Activated CD8-positive, alpha-beta memory T cell treated with anti-CD3 and anti-CD28 coated beads, Interleukin-2, amount 50 U/mL, for 1 hour (primary cell): ENCODE measurements around the gene RPS4Y2.

Experiments used
- DNase-seq: peaks from one replicate; pipeline ENCODE4 v3.0.0-alpha.2; 2020; ENCODE audit errors: extremely low read depth

Gene RPS4Y2

DNA sequence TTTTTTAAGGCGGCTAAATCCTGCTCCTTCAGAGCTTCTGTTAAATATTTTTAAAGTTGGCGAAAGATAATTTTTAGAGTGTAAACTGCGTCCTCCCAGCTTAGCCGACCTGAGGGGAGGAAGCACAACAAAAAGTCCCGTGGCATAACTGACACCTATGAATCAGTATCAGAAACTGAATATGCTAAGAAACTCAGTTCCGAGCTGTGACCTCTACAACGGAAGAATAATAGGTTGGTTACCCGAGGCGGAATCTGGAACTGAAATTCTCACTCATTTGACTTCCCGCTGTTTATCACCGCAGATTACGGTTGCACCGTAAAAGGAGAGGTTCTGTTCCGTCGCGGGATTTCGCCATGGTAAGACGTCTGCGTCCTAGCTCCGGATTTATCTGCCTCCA is at the start of gene RPS4Y2:
Gene RPS4Y2, plus strand, starts transcription at position 301 of the 400 bp plus-strand sequence. Its CDS starts 56 bp downstream, at position 357.
- no peak for DNase-seq

DNA sequence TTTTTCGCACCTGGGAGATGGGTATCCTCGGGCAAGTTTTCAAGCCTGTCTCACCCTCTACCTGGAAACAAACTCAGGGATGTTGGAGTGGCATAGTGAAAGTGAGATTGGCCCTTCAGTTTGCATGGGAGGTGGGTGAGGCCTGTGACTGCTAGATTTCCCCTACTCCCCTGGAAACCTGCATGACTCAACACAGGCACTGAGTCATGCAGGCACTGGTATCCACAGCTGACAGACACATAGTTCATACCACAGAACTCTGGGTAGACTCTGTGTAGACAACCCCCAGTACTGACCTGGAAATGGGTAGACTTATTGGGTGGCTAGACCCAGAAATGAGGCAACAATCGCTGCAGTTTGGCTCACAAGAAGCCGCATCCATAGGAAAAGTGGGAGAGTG is 41.5 kb upstream of the RPS4Y2 start:
- DNase-seq = no peak

DNA sequence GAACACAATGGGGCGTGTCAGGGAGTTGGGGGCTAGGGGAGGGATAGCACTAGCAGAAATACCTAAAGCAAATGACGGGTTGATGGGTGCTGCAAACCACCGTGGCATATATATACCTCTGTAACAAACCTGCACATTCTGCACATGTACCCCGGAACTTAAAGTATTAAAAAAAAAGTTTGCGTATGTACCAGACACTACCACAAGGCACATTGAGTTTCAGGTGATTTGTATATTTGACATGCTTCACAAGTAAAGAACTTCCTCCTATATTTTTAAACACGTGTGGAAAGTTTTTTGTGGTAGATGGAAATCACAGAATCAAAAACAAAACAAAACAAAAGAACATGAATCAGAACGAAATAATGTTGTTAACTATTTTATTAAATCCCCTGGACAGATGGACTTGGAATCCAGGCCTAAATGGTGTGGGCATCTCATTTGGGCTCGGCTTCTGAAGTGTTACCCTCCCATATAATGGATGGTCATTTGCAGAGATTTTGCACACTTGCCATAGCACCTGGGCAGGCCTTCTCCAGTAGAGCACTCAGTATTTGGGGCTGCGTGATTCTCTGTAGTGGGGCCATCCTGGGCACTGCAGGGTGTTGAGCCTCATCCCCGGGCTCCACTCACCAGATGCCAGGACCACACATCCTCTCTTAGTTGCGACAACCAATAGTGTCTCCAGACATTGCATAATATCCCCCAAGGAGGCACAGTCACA is 29.6 kb upstream of the RPS4Y2 start:
- no peak for DNase-seq

DNA sequence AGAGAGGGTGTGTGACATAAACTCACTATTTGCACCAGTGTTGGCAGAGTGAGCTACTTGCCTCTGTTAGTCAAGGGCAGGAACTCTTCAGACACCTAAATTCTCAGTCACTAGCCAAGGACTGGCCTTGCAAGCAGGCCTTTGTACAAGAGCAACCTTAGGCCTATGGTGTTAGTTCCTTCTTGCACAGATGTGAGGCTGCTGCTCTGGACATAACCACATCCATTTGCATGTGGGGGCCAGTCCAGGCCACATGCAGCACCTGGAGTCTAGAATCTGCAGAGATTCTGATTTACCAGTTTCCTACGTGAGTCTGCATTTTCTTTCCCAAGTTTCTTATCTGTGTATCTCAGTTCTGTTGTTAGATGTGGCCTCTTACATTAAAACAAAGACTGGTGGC is 20.7 kb upstream of the RPS4Y2 start:
- no peak for DNase-seq

DNA sequence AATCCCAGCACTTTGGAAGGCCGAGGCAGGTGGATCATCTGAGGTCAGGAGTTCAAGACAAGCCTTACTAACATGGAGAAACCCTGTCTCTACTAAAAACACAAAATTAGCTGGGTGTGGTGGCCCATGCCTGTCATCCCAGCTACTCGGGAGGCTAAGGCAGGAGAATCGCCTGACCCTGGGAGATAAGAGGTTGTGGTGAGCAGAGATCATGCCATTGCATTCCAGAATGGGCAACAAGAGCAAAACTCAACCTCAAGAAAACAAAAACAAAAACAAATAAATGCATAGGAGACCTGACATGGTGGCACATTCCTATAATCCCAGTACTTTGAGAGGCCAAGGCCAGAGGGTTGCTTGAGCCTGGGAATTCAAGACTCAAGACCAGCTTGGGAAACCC is 16.1 kb upstream of the RPS4Y2 start:
- DNase-seq = no peak

DNA sequence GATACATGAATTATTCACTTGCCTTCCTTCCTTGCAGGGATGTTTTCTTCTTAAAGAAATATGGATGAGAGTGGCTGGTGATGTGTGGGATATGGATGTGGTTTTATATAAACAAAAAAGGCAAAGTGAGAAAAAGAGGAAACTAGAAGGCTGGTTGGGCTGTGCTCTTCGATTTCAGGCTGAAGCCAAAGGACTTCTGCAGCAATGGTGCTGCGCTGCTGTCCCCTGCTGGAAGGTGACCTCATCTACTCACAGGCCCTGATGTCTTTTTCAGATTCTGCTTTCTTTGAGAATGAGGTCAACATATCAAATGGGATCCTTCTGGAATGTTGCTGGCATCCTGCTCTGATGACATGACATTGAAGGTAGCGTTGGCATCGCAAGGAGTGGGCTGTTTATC is 15.3 kb upstream of the RPS4Y2 start:
- DNase-seq = no peak

DNA sequence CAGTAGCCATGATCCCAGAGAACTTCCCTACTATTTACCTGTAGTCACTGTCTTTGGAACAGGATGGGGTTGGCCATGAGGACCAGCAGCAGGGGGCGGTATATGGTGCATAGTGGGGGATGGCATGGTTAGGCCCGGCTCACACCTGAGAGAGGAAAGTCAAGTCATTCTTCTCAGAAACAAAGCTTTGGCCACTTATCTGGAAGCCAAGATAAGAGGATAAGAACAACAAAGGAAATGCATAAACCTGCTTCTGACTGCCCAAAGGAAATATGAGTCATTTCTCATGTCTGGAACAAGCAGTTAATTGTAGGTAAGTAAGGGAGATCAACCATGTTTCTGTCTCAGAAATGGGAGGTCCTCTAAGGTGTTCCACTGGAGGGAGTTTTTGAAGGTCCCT is 10.8 kb upstream of the RPS4Y2 start:
- DNase-seq = no peak

DNA sequence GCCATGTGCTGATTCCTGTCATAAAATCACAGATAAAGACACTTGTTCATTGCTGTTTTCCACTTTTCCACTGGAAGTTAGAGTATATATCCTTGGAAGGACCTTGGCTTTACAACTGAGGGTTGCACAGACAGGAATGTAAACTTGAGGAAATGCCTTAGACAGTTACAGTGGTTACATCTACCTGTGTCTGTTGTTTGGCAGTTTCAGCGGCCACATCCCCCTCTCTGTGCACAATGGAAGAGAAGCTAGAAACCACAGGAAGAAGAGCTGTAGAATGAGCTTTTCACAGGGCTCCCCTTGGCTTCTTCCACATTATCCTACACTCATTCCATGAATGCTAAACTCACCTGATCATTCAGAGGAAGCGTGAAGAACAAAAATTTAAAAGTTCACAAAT is 9.0 kb upstream of the RPS4Y2 start:
- no peak for DNase-seq

DNA sequence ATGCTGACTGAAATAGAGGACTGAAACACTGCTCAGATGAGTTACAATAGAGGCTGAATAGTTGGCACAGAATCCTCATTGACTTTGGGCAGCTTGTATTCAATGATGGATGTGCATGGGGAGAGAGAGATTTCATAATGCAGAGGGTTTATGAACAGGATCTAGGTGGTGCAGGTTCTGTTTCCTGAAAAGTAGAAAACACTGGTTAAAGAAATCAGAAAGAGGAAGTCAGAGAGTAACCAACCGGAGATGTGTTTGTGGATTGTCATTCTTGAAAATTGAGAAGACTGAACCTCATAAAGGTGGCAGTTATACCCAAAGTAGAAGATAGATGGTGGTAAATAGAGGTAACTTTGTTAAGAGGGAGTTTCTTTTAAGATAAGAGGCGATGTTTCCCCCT is 8.0 kb downstream of the RPS4Y2 start:
- DNase-seq = no peak

DNA sequence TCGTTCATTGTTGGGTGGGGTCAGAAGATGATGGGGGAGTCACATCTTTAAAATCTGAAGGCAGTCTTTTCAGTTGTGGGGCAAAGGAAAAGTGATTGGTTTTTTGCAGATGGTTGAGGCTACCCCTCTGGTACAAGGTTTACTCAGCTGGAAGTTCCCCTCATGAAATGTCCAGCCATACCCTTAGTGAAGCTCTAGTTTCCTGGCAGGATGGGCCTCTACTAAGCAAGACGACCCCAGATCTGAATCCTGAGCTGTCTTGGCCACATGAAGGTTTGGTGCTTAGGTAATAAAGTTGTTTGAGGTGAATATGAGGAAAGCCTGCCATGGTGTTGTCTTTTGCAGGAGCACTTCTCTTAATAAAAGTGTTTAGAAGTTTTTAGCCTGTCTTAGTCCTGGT is 9.2 kb downstream of the RPS4Y2 start:
- DNase-seq = no peak

DNA sequence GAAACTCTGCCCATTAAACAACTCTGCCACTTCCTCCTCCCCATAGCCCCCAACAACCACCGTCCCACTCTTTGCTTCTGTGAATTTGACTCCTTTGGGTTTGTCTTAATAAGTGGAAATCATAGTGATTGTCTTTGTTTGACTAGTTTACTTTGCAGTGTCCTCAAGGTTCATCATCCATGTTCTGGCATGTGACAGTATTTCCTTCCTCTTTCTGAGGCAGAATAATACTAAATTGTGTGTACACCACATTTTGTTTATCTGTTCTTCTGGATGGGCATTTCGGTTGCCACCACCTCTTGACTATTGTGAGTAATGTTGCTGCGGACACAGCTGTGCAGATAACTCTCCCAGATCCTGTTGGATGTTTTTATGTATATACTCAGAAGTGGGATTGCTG is 14.8 kb downstream of the RPS4Y2 start:
- DNase-seq = no peak

DNA sequence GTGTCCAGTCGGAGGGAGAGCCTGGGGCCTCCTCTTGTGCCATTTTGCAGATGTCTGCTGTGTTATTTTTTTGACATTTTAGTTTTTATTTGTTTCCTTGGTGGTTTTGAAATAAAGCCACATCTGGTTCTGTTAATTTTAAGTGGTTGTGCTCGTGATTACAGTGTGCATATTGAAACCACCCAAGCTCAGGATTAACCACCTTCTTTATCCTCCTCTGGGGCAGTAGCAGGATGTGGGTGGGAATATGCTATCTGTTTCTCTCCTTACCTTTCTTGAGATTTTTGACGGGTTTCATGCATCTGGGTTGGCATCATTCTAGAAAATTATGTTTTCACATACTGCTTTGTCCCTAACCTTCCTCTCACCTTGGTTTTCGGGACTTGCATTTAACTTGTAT is 20.2 kb downstream of the RPS4Y2 start:
- DNase-seq = no peak

DNA sequence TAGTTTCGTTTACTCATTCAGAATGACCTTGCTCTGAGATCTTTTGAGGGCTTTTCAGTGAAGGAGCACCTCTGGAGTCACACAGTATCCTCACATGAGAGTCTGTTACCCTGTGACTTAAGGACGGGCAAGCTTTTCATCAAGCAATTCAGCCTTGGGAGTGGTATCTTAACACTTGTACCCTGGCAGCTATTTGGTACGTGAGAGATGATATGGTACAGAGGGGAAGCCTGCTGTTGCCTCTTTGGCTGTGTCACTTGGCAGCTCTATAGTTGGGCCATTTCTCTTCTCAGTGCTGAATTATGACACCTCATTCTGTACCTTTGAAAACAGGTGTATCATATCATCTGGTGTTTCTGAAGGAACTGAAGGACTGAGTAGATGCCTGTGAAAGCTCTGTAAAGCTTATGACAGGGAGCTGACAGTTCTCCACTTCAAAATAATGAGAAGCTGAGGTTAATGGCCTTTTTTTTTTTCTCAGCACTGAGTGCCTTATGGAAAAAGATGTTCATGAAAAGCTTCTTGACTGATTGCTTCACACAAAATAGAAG is 24.3 kb downstream of the RPS4Y2 start:
- DNase-seq = no peak

DNA sequence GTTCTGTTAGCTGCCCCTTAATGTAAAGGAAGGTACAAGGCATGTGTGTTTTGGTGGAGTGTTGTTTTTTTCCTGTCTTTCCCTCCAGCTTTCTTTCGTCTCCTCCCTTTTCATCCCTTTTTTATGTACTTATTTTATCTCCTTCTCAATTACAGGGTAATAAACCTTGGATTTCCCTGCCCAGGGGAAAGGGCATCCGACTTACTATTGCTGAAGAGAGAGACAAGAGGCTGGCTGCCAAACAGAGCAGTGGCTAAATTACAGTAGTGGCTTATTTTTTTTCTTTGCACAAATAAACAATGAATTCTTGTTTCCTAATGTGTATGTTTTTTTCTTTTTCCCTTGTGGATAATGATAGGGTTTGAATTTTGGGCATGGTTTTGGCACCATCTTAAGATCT is 24.9 kb downstream of the RPS4Y2 start:
- no peak for DNase-seq

DNA sequence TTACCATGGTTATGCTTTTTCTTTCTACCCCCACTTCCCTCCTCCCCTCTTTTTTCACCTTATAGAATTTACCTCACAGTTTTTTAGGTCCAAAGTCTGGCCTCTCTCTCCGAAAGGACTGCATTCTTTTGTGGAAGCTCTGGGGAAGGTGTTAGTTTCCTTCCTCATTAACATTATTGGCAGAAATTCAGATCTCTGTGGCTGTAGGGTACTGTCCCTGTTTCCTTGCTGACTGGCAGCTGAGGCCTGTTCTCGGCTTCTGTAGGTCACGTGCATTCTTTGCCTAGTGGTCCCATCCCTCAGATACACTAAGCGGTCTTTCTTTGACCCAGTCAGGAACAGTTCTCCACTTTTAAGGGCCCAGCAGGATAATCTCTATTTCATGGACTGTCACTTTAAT is 25.5 kb downstream of the RPS4Y2 start:
- DNase-seq = no peak

DNA sequence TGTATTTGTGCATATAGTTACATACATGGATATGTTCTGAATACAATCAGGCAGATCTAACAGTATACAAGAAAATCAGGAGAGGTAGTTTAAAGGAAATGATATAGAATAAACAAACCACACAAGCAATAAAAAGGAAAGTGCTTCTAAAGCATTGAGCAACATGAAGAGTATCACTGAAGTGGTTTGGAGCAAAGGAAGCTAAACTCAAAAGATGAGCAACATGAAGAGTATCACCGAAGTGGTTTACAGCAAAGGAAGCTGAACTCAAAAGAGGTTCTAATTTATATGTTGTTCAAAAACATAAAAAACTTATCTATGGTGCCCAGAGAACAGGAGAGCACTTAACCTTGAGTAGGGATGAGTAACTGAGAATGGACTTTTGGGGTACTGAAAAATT is 29.1 kb downstream of the RPS4Y2 start:
- DNase-seq = no peak

DNA sequence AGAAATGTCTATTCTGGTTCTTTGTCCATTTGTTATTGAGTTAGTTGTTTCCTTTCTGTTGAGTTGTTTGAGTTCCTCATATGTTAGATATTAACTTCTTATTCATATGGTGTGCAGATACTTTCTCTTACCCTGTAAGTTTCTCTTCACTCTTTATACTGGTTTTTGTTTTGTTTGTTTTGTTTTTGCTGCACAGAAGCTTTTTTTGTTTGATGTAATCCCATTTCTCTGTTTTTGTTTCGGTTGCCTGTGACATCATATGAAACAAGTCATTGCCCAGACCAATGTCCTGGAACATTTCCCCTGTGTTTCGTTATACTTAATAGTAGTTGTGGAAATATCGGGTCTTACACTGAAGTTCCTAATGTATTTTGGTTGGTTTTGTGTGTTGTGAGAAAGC is 31.2 kb downstream of the RPS4Y2 start:
- DNase-seq = no peak

DNA sequence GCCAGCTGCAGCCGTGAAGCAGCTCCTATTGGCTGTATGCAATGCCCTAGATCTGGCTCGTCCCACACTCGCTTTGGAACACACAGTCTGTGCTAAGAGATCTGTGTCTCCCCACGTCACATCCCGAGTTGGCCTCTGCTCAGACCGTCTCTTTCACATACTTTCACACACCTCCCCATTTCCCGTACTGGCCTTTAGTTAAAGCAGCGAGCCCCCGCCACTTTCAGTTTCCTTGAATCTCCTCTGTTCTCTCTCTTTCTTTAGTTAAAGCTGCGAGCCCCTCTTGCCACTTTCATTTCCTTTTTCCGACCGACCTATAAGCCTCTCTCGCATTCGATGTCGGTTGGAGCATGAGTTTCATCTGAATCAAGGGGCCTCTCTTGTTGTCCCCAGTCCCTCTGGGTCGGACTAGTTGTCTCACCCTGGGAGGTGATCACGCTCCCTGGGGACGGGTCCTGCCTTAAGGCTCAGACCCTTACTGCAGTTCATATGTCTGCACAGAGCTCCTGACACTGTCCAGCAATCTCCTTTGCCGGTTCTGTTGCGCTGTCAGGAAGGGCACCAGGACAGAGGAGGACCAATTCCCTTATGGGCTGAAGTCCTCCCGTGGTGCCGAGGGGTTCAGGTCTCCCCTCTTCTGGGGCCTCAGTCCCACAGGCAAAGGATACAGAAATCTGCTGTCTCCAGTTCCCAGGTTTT is 42.6 kb downstream of the RPS4Y2 start:
- no peak for DNase-seq

DNA sequence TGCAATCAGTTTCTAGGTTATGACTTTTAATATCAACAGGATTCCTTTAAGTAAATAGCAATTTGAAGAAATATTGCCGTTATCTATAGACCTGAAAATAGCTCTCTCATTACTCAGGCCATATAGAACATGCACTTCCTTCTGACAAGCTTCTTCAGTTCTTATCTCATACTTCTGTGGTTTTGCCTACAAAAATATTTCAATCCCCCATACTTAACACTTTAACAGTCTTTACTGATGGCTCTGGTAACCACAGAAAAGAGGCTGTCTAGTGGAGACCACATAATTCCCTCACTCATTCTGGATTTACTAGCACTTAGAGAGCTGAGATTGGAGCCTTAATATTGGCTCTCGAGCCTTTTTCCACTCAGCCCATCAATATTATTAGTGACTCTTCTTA is 46.8 kb downstream of the RPS4Y2 start:
- no peak for DNase-seq

DNA sequence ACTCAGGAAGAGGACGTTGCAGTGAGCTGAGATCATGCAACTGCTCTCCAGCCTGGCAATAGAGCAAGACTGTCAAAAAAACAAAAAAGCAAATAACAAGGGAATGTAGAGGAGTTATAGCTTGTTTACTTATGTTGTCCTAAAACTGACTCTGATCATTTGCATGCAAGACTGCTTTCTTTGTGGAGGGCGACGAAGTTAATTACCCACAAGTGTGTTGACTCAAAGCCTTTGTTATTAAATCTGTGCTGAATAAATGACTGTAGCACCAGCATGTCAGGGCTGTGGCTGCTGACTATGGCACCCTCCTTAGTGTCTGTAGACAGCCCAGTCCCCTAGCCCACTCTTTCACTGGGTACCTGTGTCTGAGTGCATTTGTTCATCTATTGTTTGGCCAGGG is 50.3 kb downstream of the RPS4Y2 start:
- DNase-seq = no peak

DNA sequence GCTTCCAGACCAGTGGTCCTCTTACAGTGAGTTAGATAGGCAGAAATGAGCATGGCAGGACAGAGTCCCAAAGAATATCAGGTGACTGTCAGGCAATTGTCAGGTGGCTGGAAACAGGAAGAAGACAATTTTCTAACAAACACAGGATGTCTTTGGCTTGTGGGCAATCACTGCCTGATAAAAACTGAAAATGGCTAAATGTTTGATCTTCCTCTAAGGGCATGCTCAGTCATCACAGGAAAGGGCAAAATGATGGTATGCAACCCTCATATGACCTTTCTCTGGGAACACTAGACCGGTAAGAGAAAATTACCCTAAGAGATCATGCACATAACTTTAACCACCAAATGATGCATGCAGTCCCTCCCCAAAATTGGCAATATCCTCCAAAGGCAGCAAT is 57.6 kb downstream of the RPS4Y2 start:
- DNase-seq = no peak

DNA sequence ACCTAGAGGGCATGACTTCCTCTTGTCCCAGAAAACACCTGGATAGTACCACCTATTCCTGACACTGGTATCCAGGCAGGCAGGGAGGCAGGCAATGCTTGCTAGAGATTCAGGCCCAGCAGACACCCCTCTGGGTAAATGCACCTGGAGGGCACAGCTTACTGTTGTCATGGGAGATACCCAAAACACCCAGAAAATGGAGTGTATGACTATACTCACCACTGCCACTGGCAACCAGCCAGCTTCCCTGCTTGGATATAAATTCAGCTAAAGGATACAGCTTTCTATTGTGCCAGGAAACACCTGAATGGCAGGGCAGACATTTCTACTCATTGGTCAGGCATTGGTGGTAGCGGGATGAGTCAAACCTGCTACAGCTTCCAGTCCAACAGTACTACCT is 58.9 kb downstream of the RPS4Y2 start:
- DNase-seq = no peak

DNA sequence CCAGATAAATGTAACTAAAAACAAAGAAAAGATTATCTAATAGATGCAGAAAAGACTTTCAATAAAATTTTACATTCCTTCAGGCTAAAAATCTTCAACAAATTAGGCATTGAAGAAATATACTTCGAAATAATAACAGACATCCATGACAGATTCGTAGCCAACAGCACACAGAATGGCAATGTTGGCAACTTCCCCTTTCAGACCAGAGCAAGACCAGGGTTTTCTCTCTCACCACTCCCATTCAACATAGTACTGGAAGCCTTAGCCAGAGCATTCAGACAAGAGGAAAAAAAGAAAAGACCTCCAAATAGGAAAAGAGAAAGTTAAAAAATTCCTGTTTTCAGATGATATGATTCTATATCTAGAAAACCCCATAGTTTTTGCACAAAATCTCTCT is 61.2 kb downstream of the RPS4Y2 start:
- no peak for DNase-seq
